ENCODE results near the gene LIPC.

Gene LIPC

DNA sequence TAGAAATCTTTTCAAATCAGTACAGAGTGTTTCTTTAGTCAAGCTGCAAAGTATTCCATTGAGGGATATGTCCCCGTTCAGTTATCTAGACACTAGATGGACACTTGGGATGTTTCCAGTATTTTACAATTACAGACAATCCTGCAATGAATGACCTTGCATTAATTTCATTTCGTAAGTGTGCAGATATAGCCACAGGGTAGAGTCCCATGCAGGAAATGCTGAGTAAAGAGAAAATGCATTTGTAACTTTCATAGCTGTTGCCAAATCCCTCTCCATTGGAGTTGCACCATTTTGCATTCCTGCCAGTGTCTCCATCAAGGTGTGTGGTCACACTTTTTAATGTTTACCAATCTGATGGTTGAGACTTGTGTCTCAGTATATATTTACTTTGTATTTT is 92.5 kb downstream of the LIPC start:
- no peak overlapping the region for H3K4me3 Mint-ChIP-seq
- DNase-seq (ENCODE audit: low spot score in 2 of 2) (no peak), ATAC-seq (no peak)
- no peaks in the 10 kb centered on the region for H3K9me3 Mint-ChIP-seq
- H3K36me3 Mint-ChIP-seq: peaks cover 5% of the 10 kb centered on the region
- peaks cover 16% of the 10 kb centered on the region for H3K4me1 Mint-ChIP-seq
- H3K27ac Mint-ChIP-seq: no peak overlapping the region

DNA sequence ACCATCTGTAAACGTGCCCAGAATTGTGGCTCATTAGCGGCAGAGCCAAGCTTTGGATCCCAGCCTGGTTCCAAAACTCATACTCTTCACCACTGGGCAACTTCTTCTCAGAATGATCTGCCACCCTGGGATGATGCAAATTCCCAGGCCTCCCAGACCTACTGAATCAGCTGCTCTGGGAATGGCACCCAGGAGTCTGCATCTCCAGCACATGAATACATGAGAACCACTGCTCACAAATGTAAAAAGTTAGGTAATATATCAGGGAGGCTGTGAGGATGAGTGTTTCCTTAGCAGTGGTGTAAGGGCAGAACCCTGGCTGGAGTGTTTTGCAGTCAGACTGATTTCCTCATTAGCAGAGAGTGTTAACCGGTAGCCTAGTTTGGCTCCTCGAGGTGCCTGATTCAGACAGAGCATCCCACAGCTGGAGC is 94.2 kb downstream of the LIPC start:
- Mint-ChIP-seq H3K4me1 (peaks cover 15% of the 10 kb centered on the region), H3K4me3 (no peak overlapping the region), H3K27ac (no peak overlapping the region), H3K36me3 (peaks cover 5% of the 10 kb centered on the region), H3K9me3 (no peaks in the 10 kb centered on the region)
- DNase-seq (ENCODE audit: low spot score in 2 of 2) (no peak), ATAC-seq (no peak)

DNA sequence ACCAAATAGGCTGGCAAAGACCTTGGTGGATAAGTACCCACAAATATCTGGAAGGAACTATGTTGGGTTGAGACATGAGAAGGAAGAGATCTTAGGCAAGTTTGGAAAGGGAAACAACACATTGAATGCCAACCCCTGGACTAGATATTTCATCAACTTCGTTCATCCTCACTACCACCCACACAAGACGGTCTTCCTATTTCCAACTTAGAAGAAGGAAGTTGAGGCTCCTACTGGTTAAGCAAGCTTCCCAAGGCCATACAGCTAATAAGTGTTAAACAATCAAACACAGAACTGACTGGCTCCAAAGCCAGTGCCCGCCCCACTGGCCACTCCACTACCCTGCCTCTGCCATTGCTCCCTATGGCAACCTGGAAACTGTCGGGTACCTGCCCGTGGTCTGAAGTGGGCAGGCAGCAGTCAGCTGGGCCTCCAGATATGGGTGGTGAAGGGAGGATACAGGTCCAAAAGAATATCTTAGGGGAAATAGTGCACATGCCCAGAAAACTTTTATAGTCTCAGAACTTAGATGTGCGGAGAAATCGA is 94.9 kb downstream of the LIPC start:
- Mint-ChIP-seq H3K27ac (no peak overlapping the region), H3K4me1 (peaks cover 10% of the 10 kb centered on the region), H3K4me3 (no peak overlapping the region), H3K9me3 (no peaks in the 10 kb centered on the region), H3K36me3 (peaks cover 5% of the 10 kb centered on the region)
- DNase-seq (ENCODE audit: low spot score in 2 of 2) (no peak), ATAC-seq (no peak)

- H3K9me3 Mint-ChIP-seq: no peaks in the 10 kb centered on the region
- peaks cover 3% of the 10 kb centered on the region for H3K36me3 Mint-ChIP-seq
- DNase-seq (ENCODE audit: low spot score in 2 of 2) (no peak), ATAC-seq (no peak)
- no peak overlapping the region for H3K4me3 Mint-ChIP-seq
- H3K4me1 Mint-ChIP-seq: peaks cover 3% of the 10 kb centered on the region
- H3K27ac Mint-ChIP-seq: no peak overlapping the region
Observed at GRCh38 chr15:58527573-58528187, 95.9 kb downstream of the LIPC start.

DNA sequence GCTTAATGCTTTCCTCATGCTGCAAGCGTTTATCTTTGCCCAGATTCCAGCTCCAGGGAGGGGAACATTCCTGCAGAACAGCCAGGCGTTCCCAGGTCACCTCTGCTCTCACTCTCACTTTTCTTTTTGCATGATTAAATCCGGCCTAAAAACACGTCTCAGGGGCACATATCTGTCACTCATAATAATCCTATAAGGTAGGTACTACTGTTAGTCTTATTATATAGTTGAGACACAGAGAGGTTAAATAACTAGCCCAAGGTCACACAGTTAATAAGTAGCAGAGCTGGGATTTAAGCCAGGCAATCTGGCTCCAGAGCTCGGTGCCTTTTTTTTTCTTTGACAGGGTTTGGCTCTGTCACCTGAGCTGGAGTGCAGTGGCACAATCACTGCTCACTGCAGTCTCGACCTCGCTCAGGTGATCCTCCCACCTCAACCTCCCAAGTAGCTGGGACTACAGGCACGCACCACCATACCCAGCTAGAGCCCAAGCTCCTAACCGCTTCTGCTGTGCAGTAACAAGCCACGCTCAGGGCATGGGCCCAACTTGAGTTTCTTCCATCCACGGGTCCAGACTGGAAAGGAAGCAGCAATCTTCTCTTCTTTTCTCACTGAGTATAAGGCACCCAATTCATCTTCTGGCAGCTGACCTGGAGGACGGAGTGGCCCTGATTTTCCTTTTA is 96.5 kb downstream of the LIPC start:
- Mint-ChIP-seq H3K27ac (no peak overlapping the region), H3K4me1 (no peaks in the 10 kb centered on the region), H3K36me3 (no peaks in the 10 kb centered on the region), H3K9me3 (no peaks in the 10 kb centered on the region), H3K4me3 (no peak overlapping the region)
- no peak for DNase-seq (ENCODE audit: low spot score in 2 of 2)
- ATAC-seq: no peak

DNA sequence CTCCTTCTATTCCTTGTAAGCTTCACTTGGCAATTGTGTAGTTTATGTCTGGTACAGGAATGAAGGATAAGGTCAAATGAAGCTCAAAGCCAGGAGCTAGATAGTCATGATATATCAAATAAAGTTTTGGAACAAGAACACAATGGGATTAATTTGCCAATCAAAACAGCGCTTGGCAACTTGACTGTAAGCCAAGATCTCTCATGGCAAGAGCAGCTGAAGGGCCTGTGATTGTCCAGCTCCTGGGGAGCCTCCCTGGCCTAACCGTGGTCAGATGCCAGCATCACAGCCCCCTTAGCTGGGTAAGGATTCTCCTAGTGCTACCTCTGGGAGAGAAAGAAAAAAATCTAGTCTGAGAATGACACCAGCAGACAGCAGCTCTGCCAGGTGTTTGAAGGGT is 97.2 kb downstream of the LIPC start:
- ATAC-seq: no peak
- Mint-ChIP-seq H3K27ac (no peak overlapping the region), H3K4me3 (no peak overlapping the region), H3K9me3 (no peaks in the 10 kb centered on the region), H3K4me1 (no peaks in the 10 kb centered on the region), H3K36me3 (no peaks in the 10 kb centered on the region)
- no peak for DNase-seq (ENCODE audit: low spot score in 2 of 2)

- no peaks in the 10 kb centered on the region for H3K4me1 Mint-ChIP-seq
- ATAC-seq (no peak), DNase-seq (ENCODE audit: low spot score in 2 of 2) (no peak)
- H3K27ac Mint-ChIP-seq: no peak overlapping the region
- H3K36me3 Mint-ChIP-seq: no peaks in the 10 kb centered on the region
- no peak overlapping the region for H3K4me3 Mint-ChIP-seq
- H3K9me3 Mint-ChIP-seq: no peaks in the 10 kb centered on the region
Observed at GRCh38 chr15:58530056-58530590, 98.3 kb downstream of the LIPC start.

DNA sequence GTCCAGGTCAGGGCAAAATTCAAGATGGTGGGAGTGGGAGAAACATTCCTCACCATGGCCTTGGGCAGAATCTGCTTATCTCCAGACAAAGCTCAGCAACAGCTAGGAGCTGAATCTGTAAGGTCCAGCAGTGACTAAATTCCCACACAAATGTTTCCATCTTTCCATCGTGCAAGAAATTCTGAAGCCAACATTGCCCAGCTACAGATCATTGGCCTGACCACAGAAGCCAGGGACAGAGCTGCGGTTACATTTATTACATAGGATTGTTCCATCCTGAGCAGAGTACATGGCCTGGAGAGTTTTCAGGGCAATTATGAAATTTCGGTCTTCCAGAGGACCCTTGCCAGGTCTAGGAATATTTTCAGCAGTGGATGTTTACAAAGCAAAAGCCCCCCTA is 100.3 kb downstream of the LIPC start:
- H3K9me3 Mint-ChIP-seq: no peaks in the 10 kb centered on the region
- no peaks in the 10 kb centered on the region for H3K4me1 Mint-ChIP-seq
- no peak overlapping the region for H3K27ac Mint-ChIP-seq
- DNase-seq (ENCODE audit: low spot score in 2 of 2) (no peak), ATAC-seq (no peak)
- H3K4me3 Mint-ChIP-seq: no peak overlapping the region
- no peaks in the 10 kb centered on the region for H3K36me3 Mint-ChIP-seq

DNA sequence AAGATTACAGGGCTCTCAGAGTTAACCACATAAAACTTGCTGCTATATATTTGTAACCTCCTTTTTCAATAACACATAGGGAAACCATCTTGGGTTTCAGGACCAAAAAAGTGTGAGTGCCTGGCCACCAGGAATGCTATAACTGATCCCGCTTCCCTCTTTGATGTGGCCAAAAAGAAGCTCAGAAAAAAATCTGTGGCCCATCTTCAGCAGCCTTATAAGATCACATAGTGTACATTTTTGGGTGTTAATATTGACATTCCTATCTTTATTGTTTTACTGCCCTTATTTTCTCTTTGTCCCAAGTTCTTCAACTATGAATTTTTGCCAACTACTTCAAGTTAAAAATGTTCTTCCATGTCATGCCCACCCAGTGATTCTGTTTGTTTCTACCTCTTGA is 102.8 kb downstream of the LIPC start:
- no peak for DNase-seq (ENCODE audit: low spot score in 2 of 2)
- H3K36me3 Mint-ChIP-seq: no peaks in the 10 kb centered on the region
- peaks cover under 1% of the 10 kb centered on the region for H3K4me1 Mint-ChIP-seq
- no peak overlapping the region for H3K27ac Mint-ChIP-seq
- no peak overlapping the region for H3K4me3 Mint-ChIP-seq
- no peaks in the 10 kb centered on the region for H3K9me3 Mint-ChIP-seq
- no peak for ATAC-seq

GRCh38 chr15:58535337-58535736 is 103.5 kb downstream of the LIPC start:
- Mint-ChIP-seq H3K4me1 (peaks cover 6% of the 10 kb centered on the region), H3K27ac (no peak overlapping the region), H3K9me3 (no peaks in the 10 kb centered on the region), H3K4me3 (no peak overlapping the region), H3K36me3 (no peaks in the 10 kb centered on the region)
- DNase-seq (ENCODE audit: low spot score in 2 of 2) (no peak), ATAC-seq (no peak)

DNA sequence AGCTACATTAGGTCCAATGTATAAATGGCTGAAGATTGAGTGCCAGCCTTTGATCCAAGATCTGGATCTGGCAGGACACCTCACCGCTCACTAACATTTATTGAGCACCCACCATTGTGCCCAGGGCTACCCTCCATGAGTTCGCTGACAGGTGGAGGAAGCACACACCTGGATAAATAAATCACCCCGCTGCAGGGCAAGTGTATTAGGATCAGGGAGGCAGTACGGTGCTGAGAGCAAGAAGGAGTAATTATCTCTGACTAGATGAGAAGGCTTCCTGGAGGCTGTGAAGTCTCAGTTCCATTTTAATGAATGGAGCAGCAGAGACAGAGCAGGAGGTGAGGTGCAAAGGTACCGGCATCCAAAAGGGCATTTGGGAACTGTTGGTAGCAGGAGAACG is 104.1 kb downstream of the LIPC start:
- DNase-seq (ENCODE audit: low spot score in 2 of 2) (no peak), ATAC-seq (no peak)
- Mint-ChIP-seq H3K4me3 (no peak overlapping the region), H3K4me1 (peaks cover 6% of the 10 kb centered on the region), H3K9me3 (no peaks in the 10 kb centered on the region), H3K27ac (peak overlapping the region; percentile 68), H3K36me3 (no peaks in the 10 kb centered on the region)

- ATAC-seq: no peak
- no peaks in the 10 kb centered on the region for H3K9me3 Mint-ChIP-seq
- H3K4me1 Mint-ChIP-seq: peaks cover 6% of the 10 kb centered on the region
- H3K36me3 Mint-ChIP-seq: no peaks in the 10 kb centered on the region
- no peak for DNase-seq (ENCODE audit: low spot score in 2 of 2)
- peak overlapping the region; percentile 68 for H3K27ac Mint-ChIP-seq
- no peak overlapping the region for H3K4me3 Mint-ChIP-seq
Observed at GRCh38 chr15:58536414-58536813, 104.6 kb downstream of the LIPC start.

- no peak for ATAC-seq
- Mint-ChIP-seq H3K4me1 (peaks cover 10% of the 10 kb centered on the region), H3K36me3 (no peaks in the 10 kb centered on the region), H3K9me3 (no peaks in the 10 kb centered on the region), H3K4me3 (no peak overlapping the region), H3K27ac (no peak overlapping the region)
- no peak for DNase-seq (ENCODE audit: low spot score in 2 of 2)
Observed at GRCh38 chr15:58537033-58537432, 105.2 kb downstream of the LIPC start.

DNA sequence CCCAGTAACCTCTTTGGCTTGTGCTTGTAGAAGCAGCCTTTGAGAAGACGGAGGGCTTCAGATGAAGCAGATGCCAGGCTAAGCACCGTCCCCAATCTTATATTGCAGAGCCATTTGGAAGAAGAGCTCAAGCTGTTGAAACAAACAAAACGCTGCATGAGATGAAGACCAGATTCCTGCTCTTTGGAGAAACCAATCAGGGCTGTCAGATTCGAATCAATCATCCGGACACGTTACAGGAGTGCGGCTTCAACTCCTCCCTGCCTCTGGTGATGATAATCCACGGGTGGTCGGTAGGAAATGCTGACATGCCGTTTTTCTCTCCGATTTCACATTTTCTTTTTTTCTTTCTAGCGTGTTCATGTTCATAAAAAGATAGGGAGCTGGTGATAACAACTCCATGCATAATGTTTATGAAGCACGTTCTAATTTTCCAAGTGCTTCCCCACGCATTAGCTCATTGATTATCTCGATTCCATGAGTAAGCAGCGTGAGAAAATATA is 106.5 kb downstream of the LIPC start:
- H3K4me3 Mint-ChIP-seq: no peak overlapping the region
- no peaks in the 10 kb centered on the region for H3K9me3 Mint-ChIP-seq
- no peaks in the 10 kb centered on the region for H3K36me3 Mint-ChIP-seq
- no peak for ATAC-seq
- no peak overlapping the region for H3K27ac Mint-ChIP-seq
- no peak for DNase-seq (ENCODE audit: low spot score in 2 of 2)
- peaks cover 11% of the 10 kb centered on the region for H3K4me1 Mint-ChIP-seq

DNA sequence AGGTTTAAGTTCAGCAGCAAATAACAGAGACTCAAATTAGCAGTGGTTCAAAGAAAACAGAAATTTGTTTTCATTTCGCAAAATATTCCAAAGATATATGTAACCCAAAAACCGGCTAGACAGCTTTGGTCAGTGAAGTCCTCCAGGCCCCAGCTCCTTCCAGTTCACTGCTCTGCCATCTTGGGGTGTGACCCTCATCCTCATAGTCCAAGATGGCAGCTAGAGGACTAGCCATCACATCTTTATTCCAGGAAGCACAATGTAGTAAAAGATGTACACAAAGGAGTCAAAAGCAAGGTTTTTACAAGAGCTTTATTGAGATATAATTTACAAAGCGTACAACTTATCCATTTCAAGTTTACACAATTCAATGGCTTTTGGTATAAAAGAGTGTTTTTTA is 107.1 kb downstream of the LIPC start:
- Mint-ChIP-seq H3K9me3 (no peaks in the 10 kb centered on the region), H3K4me1 (peaks cover 11% of the 10 kb centered on the region), H3K36me3 (no peaks in the 10 kb centered on the region), H3K4me3 (no peak overlapping the region), H3K27ac (no peak overlapping the region)
- DNase-seq (ENCODE audit: low spot score in 2 of 2) (no peak), ATAC-seq (no peak)

DNA sequence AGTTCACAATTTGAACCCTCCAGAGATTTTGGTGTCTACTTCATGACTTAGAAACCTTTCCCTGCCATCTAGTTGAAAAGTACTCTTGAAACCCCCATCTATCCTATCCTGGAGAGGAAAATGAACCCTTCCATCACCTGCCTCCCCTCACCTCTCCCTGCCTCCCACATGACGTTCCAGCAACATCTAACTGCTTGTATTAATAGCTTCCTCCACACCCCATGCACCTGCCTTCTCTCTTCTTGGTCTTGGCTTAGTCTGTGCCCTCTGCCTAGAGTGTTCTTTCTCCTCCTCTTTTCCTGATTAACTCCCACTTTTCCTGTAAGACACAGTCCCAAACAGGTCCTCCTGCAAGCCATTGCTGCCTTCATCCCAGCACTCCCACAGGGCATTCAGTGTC is 107.8 kb downstream of the LIPC start:
- H3K36me3 Mint-ChIP-seq: no peaks in the 10 kb centered on the region
- H3K27ac Mint-ChIP-seq: peak overlapping the region; percentile 56
- no peak overlapping the region for H3K4me3 Mint-ChIP-seq
- no peak for DNase-seq (ENCODE audit: low spot score in 2 of 2)
- peaks cover 12% of the 10 kb centered on the region for H3K4me1 Mint-ChIP-seq
- no peaks in the 10 kb centered on the region for H3K9me3 Mint-ChIP-seq
- no peak for ATAC-seq
